ENCODE results near the gene ROBO2. TPM values are rescaled to one million over a fixed set of nuclear protein-coding genes. Genes with fewer than 3 reads are reported as not detected.

The ROBO2 gene
- total RNA-seq, 2 donors from 2014 or later: 2.5 to 2.9 TPM

- H3K9ac ChIP-seq (ENCODE audit: extremely low read depth, low read length, poor library complexity, severe bottlenecking): no peak overlapping the region
Observed at GRCh38 chr3:77059354-77059753, 19.5 kb downstream of the ROBO2 start.

GRCh38 chr3:77063423-77063822 lies 23.5 kb downstream of the ROBO2 start:
- H3K9ac ChIP-seq (ENCODE audit: extremely low read depth, low read length, poor library complexity, severe bottlenecking): no peak overlapping the region
- no peak for TF ChIP-seq CTCF (conservative IDR thresholded peaks at IDR 0.05)
- no peaks in the 10 kb centered on the region for H3K27me3 Mint-ChIP-seq (ENCODE audit: insufficient read depth)
- H3K4me3 ChIP-seq (ENCODE audit: low read length): no peak overlapping the region
- H3K36me3 Mint-ChIP-seq (ENCODE audit: low read depth): peaks cover 2% of the 10 kb centered on the region
- WGBS, 2 experiments (ENCODE audit: insufficient coverage in 1 of 2, insufficient read length in 1 of 2): 94 to 100% methylated on average over 3 to 5 of the region's 5 CpGs
- DNase-seq: no peak
- no peak overlapping the region for H3K4me3 Mint-ChIP-seq
- no peaks in the 10 kb centered on the region for H3K4me1 Mint-ChIP-seq
- H3K4me1 ChIP-seq (ENCODE audit: control insufficient read depth, insufficient read depth, low read length): no peaks in the 10 kb centered on the region
- H3K27ac ChIP-seq (ENCODE audit: low read depth, low read length): no peak overlapping the region
- H3K9me3 Mint-ChIP-seq: peaks cover 12% of the 10 kb centered on the region
- no peak overlapping the region for H3K27ac Mint-ChIP-seq
- H3K9me3 ChIP-seq (ENCODE audit: control insufficient read depth, low read length): peaks cover 8% of the 10 kb centered on the region
- H3K36me3 ChIP-seq (ENCODE audit: control insufficient read depth, insufficient read depth, low read length): no peaks in the 10 kb centered on the region
- H3K27me3 ChIP-seq (ENCODE audit: control insufficient read depth, insufficient read depth, low read length, poor library complexity, severe bottlenecking): no peaks in the 10 kb centered on the region

More at GRCh38 chr3:77059354-77059753, 19.5 kb downstream of the ROBO2 start:
- H3K4me1 Mint-ChIP-seq: no peaks in the 10 kb centered on the region
- peaks cover 2% of the 10 kb centered on the region for H3K36me3 Mint-ChIP-seq (ENCODE audit: low read depth)
- H3K9me3 ChIP-seq (ENCODE audit: control insufficient read depth, low read length): peaks cover 8% of the 10 kb centered on the region
- H3K4me3 Mint-ChIP-seq: no peak overlapping the region
- H3K4me3 ChIP-seq (ENCODE audit: low read length): no peak overlapping the region
- H3K27me3 ChIP-seq (ENCODE audit: control insufficient read depth, insufficient read depth, low read length, poor library complexity, severe bottlenecking): no peaks in the 10 kb centered on the region
- H3K4me1 ChIP-seq (ENCODE audit: control insufficient read depth, insufficient read depth, low read length): no peaks in the 10 kb centered on the region
- H3K27ac Mint-ChIP-seq: no peak overlapping the region
- no peak for TF ChIP-seq CTCF (conservative IDR thresholded peaks at IDR 0.05)
- no peak overlapping the region for H3K27ac ChIP-seq (ENCODE audit: low read depth, low read length)
- no peaks in the 10 kb centered on the region for H3K36me3 ChIP-seq (ENCODE audit: control insufficient read depth, insufficient read depth, low read length)
- no peaks in the 10 kb centered on the region for H3K27me3 Mint-ChIP-seq (ENCODE audit: insufficient read depth)
- WGBS, 2 experiments (ENCODE audit: insufficient coverage in 1 of 2, insufficient read length in 1 of 2): 93 to 94% methylated on average over 1 of the region's 1 CpG
- H3K9me3 Mint-ChIP-seq: peaks cover 12% of the 10 kb centered on the region
- no peak for DNase-seq

- Mint-ChIP-seq H3K9me3 (peaks cover 12% of the 10 kb centered on the region), H3K4me3 (no peak overlapping the region)
Observed at GRCh38 chr3:77065750-77066149, 25.9 kb downstream of the ROBO2 start.

More at GRCh38 chr3:77065750-77066149, 25.9 kb downstream of the ROBO2 start:
- H3K27me3 ChIP-seq (ENCODE audit: control insufficient read depth, insufficient read depth, low read length, poor library complexity, severe bottlenecking): no peaks in the 10 kb centered on the region
- TF ChIP-seq CTCF (conservative IDR thresholded peaks at IDR 0.05): no peak
- H3K4me1 ChIP-seq (ENCODE audit: control insufficient read depth, insufficient read depth, low read length): no peaks in the 10 kb centered on the region
- 92 to 100% methylated on average over 5 of the region's 5 CpGs for WGBS, 2 experiments (ENCODE audit: insufficient coverage in 1 of 2, insufficient read length in 1 of 2)
- no peak overlapping the region for H3K9ac ChIP-seq (ENCODE audit: extremely low read depth, low read length, poor library complexity, severe bottlenecking)
- no peak for DNase-seq
- Mint-ChIP-seq H3K36me3 (ENCODE audit: low read depth) (peaks cover 2% of the 10 kb centered on the region), H3K27ac (no peak overlapping the region), H3K27me3 (ENCODE audit: insufficient read depth) (no peaks in the 10 kb centered on the region), H3K4me1 (no peaks in the 10 kb centered on the region)
- H3K4me3 ChIP-seq (ENCODE audit: low read length): no peak overlapping the region
- no peak overlapping the region for H3K27ac ChIP-seq (ENCODE audit: low read depth, low read length)
- no peaks in the 10 kb centered on the region for H3K36me3 ChIP-seq (ENCODE audit: control insufficient read depth, insufficient read depth, low read length)
- peaks cover 8% of the 10 kb centered on the region for H3K9me3 ChIP-seq (ENCODE audit: control insufficient read depth, low read length)
